Stomach (tissue), 9 donors: ENCODE measurements around the gene REXO1. TPM values are rescaled to one million over a fixed set of nuclear protein-coding genes. Genes with fewer than 3 reads are reported as not detected.
A peak's percentile ranks its signal among the peaks of the same experiment; 100 is the strongest.

Experiments
- DNase-seq, 2 donors: peaks; one replicate each; pipeline versions ENCODE4 v3.0.0 to v3.0.0-alpha.2; 2013 to 2019
- H3K27ac ChIP-seq, 5 donors: fragments of 200-600 bp in 4 of 5; sonication (generic) in 4 of 5; one replicate each; pipeline ENCODE4 v1.5.1; 2013 to 2019; ENCODE audit warnings: mild to moderate bottlenecking in 1 of 5, moderate library complexity in 1 of 5
- H3K27me3 ChIP-seq, 3 donors: fragments of 200-600 bp; sonication (generic); one replicate each; pipeline ENCODE4 v1.5.1; 2017 to 2019; ENCODE audit warnings: mixed run types in 1 of 3
- H3K36me3 ChIP-seq, 4 donors: fragments of 200-600 bp; sonication (generic); 1 replicate in 3 of 4; 2 replicates in 1 of 4; pipeline ENCODE4 v1.5.1; 2016 to 2019
- H3K4me1 ChIP-seq, 4 donors: fragments of 200-600 bp; sonication (generic); one replicate each; pipeline ENCODE4 v1.5.1; 2016 to 2019
- H3K4me3 ChIP-seq, 4 donors: fragments of 200-600 bp; sonication (generic) in 3 of 4; one replicate each; pipeline ENCODE4 v1.5.1; 2016 to 2019; ENCODE audit warnings: mild to moderate bottlenecking in 1 of 4
- H3K9me3 ChIP-seq, 4 donors: fragments of 200-600 bp; sonication (generic); one replicate each; pipeline ENCODE4 v1.5.1; 2016 to 2019
- EP300 ChIP-seq: sonication (generic); formaldehyde crosslinking; IDR thresholded peaks from one replicate; pipeline ENCODE4 v1.6.1; 2017; ENCODE audit warnings: antibody characterized with exemption
- POLR2A ChIP-seq, 4 donors: fragments of 450-650 bp; IDR thresholded peaks; one replicate each; pipeline ENCODE4 v1.6.1; 2016; ENCODE audit warnings: antibody characterized with exemption in 4 of 4, control low read depth in 2 of 4, mild to moderate bottlenecking in 1 of 4, moderate library complexity in 1 of 4
- POLR2AphosphoS5 ChIP-seq, 3 donors: sonication (generic); formaldehyde crosslinking; IDR thresholded peaks; one replicate each; pipeline ENCODE4 v1.6.1; 2016; ENCODE audit warnings: antibody characterized with exemption in 3 of 3
- WGBS, 5 donors: extraction: QIAGEN DNeasy Blood & Tissue Kit in 3 of 5; methylation state at CpG; one replicate each; pipeline versions ENCODE4 v1.1.5 to v1.1.7; 2013 to 2018; 5-methylcytosine and 5-hydroxymethylcytosine counted together
- intact Hi-C: fragments of 100-400 bp; cut with DNase I; formaldehyde crosslinking; loops from one replicate; pipeline ENCODE4 v1.15.1; 2023; ENCODE audit warnings: low total_unique reads
- polyA plus RNA-seq, 3 donors: library from polyadenylated mRNA; stranded (reverse); fragments of 200-250 nt; gene quantifications; one replicate each; pipeline ENCODE4 v1.2.3, GENCODE V29; 2013
- total RNA-seq, 5 donors: library from RNA; depleted of rRNA; stranded (reverse); fragments of >200 nt; gene quantifications; one replicate each; pipeline versions ENCODE4 v1.1.0 to v1.2.3, GENCODE V29; 2014 to 2016
- TF ChIP-seq, protein P1 (sequence below), 7 experiments: fragments of 450-650 bp in 4 of 7; fragments of 200-600 bp in 3 of 7; sonication (generic) in 3 of 7; IDR thresholded peaks; one replicate each; pipeline ENCODE4 v1.5.1; 2016 to 2019; ENCODE audit warnings: antibody characterized with exemption in 7 of 7, control low read depth in 2 of 7, mild to moderate bottlenecking in 1 of 7
- donor health status: healthy with polysubstance abuse.
- donor health status: Bipolar disorder and iron deficiency.
- donor health status: healthy.

REXO1 gene
- total and polyA plus RNA-seq, 8 donors, result 10.1 to 164 (median 15.6) TPM

DNA sequence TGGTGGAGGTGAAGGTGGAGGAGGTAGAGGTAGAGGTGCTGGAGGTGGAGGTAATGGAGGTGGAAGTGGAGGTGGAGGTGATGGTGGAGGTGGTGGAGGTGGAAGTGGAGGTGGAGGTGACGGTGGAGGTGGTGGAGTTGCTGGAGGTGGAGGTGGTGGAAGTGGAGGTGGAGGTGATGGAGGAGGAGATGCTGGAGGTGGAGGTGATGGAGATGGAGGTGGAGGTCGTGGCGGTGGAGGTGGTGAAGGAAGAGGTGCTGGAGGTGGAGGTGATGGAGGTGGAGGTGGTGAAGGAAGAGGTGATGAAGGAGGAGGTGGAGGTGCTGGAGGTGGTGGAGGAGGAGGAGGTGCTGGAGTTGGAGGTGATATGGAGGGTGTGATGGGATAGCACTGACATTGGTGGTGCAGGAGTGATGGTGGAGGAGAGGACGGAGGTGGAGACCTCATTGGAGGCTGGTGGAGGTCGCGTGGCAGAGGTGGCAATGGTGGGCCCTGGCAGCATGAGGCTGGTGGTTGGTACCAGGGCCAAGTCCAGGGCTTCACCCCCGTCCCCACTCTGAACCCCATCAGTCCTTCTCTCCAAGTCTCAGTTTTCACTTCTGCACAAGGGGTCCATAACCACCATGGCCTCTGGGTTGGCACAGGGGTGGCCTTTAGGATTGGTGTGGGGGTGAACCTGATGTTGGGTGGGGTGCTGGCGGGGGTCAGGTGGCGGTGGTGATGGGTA, 79.2 kb downstream of the REXO1 start:
- WGBS, 5 donors, result 65 to 80% (median 72%) methylated on average over 9 of the region's 9 CpGs
- Histone ChIP-seq H3K36me3 (no peaks in the 10 kb centered on the region), H3K9me3 (peaks cover 7 to 23% (median 21%) of the 10 kb centered on the region in 4 donors), H3K4me3 (no peak overlapping the region), H3K4me1 (peaks cover 0 to 8% (median 3%) of the 10 kb centered on the region in 4 donors), H3K27me3 (peaks cover 36 to 97% (median 67%) of the 10 kb centered on the region in 3 donors), H3K27ac (no peak overlapping the region)
- intact Hi-C loops, result no loop called here
- TF ChIP-seq POLR2A (IDR thresholded peaks at IDR 0.05) (no peak), EP300 (no peak), POLR2AphosphoS5 (IDR thresholded peaks at IDR 0.05) (no peak)
- TF ChIP-seq, protein P1, sequence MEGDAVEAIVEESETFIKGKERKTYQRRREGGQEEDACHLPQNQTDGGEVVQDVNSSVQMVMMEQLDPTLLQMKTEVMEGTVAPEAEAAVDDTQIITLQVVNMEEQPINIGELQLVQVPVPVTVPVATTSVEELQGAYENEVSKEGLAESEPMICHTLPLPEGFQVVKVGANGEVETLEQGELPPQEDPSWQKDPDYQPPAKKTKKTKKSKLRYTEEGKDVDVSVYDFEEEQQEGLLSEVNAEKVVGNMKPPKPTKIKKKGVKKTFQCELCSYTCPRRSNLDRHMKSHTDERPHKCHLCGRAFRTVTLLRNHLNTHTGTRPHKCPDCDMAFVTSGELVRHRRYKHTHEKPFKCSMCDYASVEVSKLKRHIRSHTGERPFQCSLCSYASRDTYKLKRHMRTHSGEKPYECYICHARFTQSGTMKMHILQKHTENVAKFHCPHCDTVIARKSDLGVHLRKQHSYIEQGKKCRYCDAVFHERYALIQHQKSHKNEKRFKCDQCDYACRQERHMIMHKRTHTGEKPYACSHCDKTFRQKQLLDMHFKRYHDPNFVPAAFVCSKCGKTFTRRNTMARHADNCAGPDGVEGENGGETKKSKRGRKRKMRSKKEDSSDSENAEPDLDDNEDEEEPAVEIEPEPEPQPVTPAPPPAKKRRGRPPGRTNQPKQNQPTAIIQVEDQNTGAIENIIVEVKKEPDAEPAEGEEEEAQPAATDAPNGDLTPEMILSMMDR (IDR thresholded peaks at IDR 0.05), result no peak
- no peak for DNase-seq

DNA sequence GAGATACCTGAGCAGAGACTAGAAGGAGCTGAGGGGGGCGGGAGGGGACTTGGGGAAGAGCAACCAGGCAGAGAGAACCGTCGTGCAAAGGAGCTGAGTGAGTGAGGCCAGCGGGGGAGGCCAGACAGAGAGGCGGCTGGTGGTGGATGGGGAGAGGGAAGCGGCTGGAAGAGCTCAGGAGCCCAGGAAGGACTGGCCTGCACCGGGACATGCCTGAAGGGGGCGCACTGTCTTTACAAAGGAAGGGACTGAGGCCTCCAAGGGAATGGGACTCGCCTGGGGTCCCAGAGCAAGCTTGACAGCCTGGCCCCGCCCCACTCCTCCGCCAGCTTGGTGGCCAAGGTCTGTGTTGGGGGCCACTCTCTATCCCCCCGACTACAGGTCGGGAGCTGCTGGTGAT, 80.0 kb downstream of the REXO1 start:
- Histone ChIP-seq H3K9me3 (peaks cover 7 to 23% (median 21%) of the 10 kb centered on the region in 4 donors), H3K27me3 (peaks cover 31 to 97% (median 67%) of the 10 kb centered on the region in 3 donors), H3K36me3 (no peaks in the 10 kb centered on the region), H3K4me3 (no peak overlapping the region), H3K27ac (no peak overlapping the region), H3K4me1 (peaks cover 0 to 8% (median 3%) of the 10 kb centered on the region in 4 donors)
- DNase-seq, result no peak
- intact Hi-C loops, result no loop called here
- no peak for TF ChIP-seq POLR2A (IDR thresholded peaks at IDR 0.05)
- TF ChIP-seq EP300, result no peak
- 13 to 33% (median 29%) methylated on average over 13 of the region's 13 CpGs for WGBS, 5 donors

DNA sequence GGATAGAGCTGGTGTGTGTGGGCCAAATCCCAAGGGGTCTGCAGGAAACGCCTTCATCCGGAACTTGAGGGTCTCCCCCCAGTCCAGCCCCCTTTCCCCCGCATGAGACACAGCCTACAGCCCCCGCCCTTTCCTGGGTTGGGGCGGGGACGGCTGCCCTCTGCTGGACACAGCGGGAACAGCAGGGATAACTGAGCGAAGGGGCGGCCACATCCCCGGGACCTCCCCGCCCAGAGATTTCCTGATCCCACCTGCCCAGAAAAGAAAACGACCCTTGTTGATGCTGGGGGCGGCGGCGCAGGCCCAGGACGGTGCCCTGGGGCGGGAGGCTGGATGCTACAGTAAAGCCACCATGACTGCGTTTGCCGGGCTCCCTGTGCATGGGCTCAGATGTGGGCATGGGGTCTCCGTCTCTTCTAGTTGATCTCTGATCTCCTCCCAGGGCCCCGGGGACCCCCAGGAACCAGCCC, 80.8 kb downstream of the REXO1 start:
- H3K27ac ChIP-seq, result no peak overlapping the region
- DNase-seq, result peak; percentile 51 to 79
- peaks cover 7 to 23% (median 21%) of the 10 kb centered on the region in 4 donors for H3K9me3 ChIP-seq
- H3K36me3 ChIP-seq, result no peaks in the 10 kb centered on the region
- H3K27me3 ChIP-seq, result peaks cover 31 to 100% (median 73%) of the 10 kb centered on the region in 3 donors
- TF ChIP-seq POLR2AphosphoS5 (IDR thresholded peaks at IDR 0.05), result no peak
- TF ChIP-seq EP300, result no peak
- TF ChIP-seq, protein P1 (IDR thresholded peaks at IDR 0.05), result peak in 6 of 7 experiments; percentile 8 to 96 (median 88)
- no peak overlapping the region for H3K4me3 ChIP-seq
- peaks cover 0 to 8% (median 3%) of the 10 kb centered on the region in 4 donors for H3K4me1 ChIP-seq
- 1 to 8% (median 4%) methylated on average over 11 to 21 of the region's 21 CpGs for WGBS, 5 donors
- intact Hi-C loops, result no loop called here

DNA sequence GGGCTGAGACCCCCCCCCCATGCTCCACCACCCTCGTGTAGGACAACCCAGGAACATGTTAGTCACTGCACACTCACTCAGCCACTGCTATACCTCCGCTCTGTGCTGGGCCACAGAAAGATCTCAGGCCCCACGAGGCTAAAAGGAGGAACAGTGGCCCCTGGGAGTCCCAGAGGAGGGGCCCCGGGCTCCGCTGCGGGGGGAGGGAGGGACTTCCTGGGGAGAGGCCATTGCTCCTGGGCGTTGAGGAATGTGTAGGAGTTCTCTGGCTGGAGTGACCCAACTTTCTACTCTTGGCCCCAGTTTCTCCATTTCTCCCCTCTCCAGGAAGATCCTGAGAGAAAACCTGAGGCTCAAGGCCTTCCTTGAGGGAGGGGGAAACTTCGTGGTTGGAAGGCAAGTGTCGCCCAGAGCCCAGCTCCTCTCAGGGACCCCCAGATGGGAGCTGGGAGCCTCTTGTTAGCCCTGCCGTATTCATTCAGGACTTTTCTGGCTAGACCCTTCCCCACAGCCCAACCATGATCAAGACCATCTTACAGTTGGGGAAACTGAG, 81.4 kb downstream of the REXO1 start:
- Histone ChIP-seq H3K27me3 (peaks cover 34 to 100% (median 79%) of the 10 kb centered on the region in 3 donors), H3K4me1 (peaks cover 0 to 8% (median 3%) of the 10 kb centered on the region in 4 donors), H3K36me3 (no peaks in the 10 kb centered on the region), H3K4me3 (no peak overlapping the region), H3K27ac (no peak overlapping the region), H3K9me3 (peaks cover 7 to 23% (median 19%) of the 10 kb centered on the region in 4 donors)
- TF ChIP-seq POLR2AphosphoS5 (IDR thresholded peaks at IDR 0.05) (no peak), POLR2A (IDR thresholded peaks at IDR 0.05) (no peak), EP300 (no peak)
- TF ChIP-seq, protein P1 (IDR thresholded peaks at IDR 0.05), result no peak
- intact Hi-C loops, result no loop called here
- no peak for DNase-seq
- WGBS, 5 donors, result 19 to 23% (median 20%) methylated on average over 10 of the region's 10 CpGs
